ENCODE measurements around the gene ATF4.

Gene ATF4

DNA sequence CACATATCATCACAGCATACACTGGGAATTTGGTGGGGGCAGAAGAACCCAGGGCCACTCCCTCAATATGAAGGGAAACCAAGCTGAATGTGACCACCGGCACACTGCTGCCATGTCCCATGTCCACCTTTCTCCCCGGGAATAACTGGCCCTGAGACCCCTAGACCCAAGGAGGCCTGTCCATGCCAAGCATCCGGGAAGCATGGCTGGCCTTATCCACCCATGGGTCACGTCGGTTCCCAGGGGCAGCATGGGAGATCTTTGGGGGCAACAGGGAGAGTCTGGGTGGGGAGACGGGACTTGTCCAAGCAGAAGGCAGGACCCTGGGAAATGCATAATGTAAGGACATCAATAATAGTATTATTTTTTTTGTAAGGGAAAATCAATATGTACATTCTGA lies 28.7 kb upstream of the ATF4 start:
- no peak for DNase-seq (ENCODE audit: low read depth)
- no peak overlapping the region for H3K4me3 ChIP-seq (ENCODE audit: low read depth, low read length)
- no peak for TF ChIP-seq POLR2A (IDR thresholded peaks at IDR 0.05; ENCODE audit: extremely low read depth, insufficient read length)
- TF ChIP-seq, protein P1, sequence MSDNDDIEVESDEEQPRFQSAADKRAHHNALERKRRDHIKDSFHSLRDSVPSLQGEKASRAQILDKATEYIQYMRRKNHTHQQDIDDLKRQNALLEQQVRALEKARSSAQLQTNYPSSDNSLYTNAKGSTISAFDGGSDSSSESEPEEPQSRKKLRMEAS (IDR thresholded peaks at IDR 0.05; ENCODE audit: low read depth, low read length) = no peak
- no peak for TF ChIP-seq CTCF (IDR thresholded peaks at IDR 0.05; ENCODE audit: low read depth, low read length)
- TF ChIP-seq MYC (IDR thresholded peaks at IDR 0.05; ENCODE audit: low read depth, low read length) = no peak

GRCh38 chr22:39492186-39492585 lies 28.2 kb upstream of the ATF4 start:
- DNase-seq (ENCODE audit: low read depth) = no peak
- TF ChIP-seq MYC (IDR thresholded peaks at IDR 0.05; ENCODE audit: low read depth, low read length) (no peak), CTCF (IDR thresholded peaks at IDR 0.05; ENCODE audit: low read depth, low read length) (no peak), POLR2A (IDR thresholded peaks at IDR 0.05; ENCODE audit: extremely low read depth, insufficient read length) (no peak)
- TF ChIP-seq, protein P1 (IDR thresholded peaks at IDR 0.05; ENCODE audit: low read depth, low read length) = no peak

DNA sequence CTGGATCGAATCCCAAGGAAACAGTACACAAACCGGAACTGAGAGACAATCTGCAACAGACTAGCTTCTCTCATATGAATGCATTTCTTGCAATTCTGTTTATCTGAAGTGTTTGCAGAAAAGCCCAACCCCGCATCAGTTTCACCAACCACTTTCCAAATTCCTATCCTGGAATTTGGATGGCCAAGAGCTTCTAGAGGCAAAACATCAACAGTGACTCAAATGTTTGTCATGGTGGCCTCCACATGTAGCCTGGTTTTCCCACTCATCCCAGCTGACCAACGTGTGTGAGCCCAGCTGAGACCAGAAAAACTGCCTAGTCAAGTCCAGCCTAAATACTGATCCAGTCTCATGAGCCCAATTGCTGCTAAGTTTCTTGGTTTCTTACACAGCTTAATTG lies 26.6 kb upstream of the ATF4 start:
- TF ChIP-seq POLR2A (IDR thresholded peaks at IDR 0.05; ENCODE audit: extremely low read depth, insufficient read length) (no peak), CTCF (IDR thresholded peaks at IDR 0.05; ENCODE audit: low read depth, low read length) (no peak), MYC (IDR thresholded peaks at IDR 0.05; ENCODE audit: low read depth, low read length) (no peak)
- TF ChIP-seq, protein P1 (IDR thresholded peaks at IDR 0.05; ENCODE audit: low read depth, low read length) = no peak
- DNase-seq (ENCODE audit: low read depth) = no peak
- H3K4me3 ChIP-seq (ENCODE audit: low read depth, low read length) = no peak overlapping the region

More at GRCh38 chr22:39492186-39492585, 28.2 kb upstream of the ATF4 start:
- no peak overlapping the region for H3K4me3 ChIP-seq (ENCODE audit: low read depth, low read length)

- no peak for DNase-seq (ENCODE audit: low read depth)
- TF ChIP-seq CTCF (IDR thresholded peaks at IDR 0.05; ENCODE audit: low read depth, low read length) (no peak), MYC (IDR thresholded peaks at IDR 0.05; ENCODE audit: low read depth, low read length) (no peak), POLR2A (IDR thresholded peaks at IDR 0.05; ENCODE audit: extremely low read depth, insufficient read length) (no peak)
- TF ChIP-seq, protein P1 (IDR thresholded peaks at IDR 0.05; ENCODE audit: low read depth, low read length) = no peak
- no peak overlapping the region for H3K4me3 ChIP-seq (ENCODE audit: low read depth, low read length)
These were observed 25.8 kb upstream of the ATF4 start for GRCh38 chr22:39494471-39495120.

DNA sequence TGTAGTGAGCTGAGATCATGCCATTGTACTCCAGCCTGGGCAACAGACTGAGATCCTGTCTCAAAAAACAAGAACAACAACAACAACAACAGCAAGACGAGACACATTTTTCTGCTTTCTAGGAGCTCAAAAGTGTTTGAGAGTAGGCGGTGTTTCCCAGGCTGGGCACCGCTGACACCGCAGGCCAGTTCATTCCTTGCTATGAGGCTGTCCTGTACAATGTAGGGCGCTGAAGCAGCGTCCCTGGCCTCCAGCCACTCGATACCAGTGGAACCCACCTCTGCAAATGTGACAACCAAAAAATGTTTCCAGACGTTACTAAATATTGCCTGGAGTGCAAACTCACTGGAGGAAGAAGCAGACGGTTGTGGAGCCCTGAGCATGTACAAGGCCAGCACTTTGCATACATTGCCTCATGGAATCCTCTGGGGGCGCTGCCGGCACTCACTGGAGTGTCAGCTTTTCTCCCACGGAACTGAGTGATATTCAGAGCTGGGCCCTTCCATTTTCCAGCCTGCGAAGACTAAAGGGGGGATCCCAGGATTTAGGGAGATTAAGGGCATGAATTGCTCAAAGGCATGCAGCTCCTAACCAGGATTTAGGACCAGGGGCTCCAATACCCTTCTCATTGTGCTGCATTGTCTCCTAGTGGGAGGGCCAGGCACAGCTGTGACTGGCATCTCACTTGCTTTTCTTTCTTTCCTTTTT lies 24.1 kb upstream of the ATF4 start:
- peak; percentile 80 for DNase-seq (ENCODE audit: low read depth)
- TF ChIP-seq MYC (IDR thresholded peaks at IDR 0.05; ENCODE audit: low read depth, low read length) (0 out of 2 replicates have a peak, but pooled peaks have one; percentile 13), CTCF (IDR thresholded peaks at IDR 0.05; ENCODE audit: low read depth, low read length) (peak; percentile 90), POLR2A (IDR thresholded peaks at IDR 0.05; ENCODE audit: extremely low read depth, insufficient read length) (no peak)
- TF ChIP-seq, protein P1 (IDR thresholded peaks at IDR 0.05; ENCODE audit: low read depth, low read length) = 0 out of 2 replicates have a peak, but pooled peaks have one; percentile 24
- no peak overlapping the region for H3K4me3 ChIP-seq (ENCODE audit: low read depth, low read length)

Measured in NB4 (cell line).